HG02981 (cell line): ENCODE data around the gene PXDN.

Source experiments
- ATAC-seq: cut with Tn5 transposase; IDR thresholded peaks from one replicate; pipeline ENCODE4 v1.9.1; 2021; ENCODE audit warnings: mild to moderate bottlenecking, moderate library complexity; ENCODE audit not compliant: unreplicated experiment

The PXDN gene

DNA sequence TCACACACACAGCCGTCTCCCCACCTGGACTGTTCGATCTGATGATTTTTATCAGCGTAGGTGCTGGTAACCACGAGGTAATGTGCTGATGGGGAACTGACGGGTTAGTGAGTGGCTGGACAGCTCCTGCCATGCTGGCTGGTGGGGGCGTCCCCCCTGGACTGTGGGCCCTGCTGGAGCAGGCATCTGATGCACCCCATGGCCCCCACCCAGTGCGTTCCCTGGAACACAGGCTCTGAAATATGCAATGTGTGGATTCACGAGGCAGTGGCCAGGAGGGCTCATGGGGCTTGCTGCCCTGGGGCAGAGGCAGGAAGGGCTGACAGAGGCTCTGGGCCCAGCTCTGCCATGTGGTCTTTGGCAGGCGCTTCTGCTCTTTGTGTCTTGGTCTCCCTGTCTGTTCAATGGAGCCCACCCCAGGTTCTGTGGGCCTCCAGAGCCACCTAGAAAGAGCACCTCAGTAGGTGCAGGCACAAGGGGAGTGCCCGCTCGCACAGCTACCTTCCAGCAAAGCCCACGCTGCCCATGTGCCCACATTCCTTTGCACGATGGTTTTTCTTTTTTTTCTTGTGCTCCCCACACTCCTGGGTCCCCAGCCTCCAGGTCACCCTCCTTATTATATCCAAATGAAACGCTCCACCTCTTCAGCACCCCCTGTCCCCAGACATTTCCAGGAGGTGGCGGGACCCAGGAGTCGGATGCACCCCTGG is 10.3 kb upstream of the PXDN start:
- no peak for ATAC-seq

DNA sequence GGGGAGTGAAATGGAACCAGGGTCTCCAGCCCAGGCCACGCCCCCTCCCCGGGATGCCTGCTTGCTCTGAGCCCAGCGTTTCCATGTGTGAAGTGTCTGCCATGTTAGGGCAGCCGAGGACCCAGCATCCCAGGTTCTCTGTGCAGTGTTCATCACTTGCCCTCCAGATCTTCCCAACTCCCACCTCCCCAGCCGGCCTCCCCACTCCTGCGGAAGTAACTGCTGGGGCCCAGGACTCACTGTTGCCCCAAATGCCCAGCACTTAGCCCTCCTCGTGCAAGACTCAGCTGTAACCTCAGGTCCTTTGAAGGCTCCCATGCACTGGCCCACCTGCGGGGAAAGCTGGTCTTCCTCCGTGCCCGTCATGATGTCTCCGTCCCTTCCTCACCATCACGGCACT is 9.7 kb upstream of the PXDN start:
- no peak for ATAC-seq

DNA sequence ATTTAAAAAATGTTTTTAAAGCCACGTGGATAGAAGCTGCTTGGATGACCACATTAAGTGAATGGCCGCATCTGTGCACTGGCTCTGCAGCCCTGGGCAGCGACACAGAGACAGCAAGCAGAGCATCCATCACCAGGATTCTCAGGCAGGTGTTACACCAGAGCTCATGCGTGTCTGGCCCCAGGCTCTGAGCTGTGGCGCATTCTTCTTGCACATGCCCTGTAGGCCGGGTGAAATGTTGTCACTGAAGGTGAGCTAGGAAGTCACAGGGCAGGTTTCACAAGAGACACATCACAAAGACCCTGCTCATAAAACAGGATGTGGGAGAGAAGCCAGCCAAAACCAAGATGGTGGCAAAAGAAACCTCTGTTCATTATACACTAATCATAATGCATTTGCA is 8.4 kb upstream of the PXDN start:
- no peak for ATAC-seq

DNA sequence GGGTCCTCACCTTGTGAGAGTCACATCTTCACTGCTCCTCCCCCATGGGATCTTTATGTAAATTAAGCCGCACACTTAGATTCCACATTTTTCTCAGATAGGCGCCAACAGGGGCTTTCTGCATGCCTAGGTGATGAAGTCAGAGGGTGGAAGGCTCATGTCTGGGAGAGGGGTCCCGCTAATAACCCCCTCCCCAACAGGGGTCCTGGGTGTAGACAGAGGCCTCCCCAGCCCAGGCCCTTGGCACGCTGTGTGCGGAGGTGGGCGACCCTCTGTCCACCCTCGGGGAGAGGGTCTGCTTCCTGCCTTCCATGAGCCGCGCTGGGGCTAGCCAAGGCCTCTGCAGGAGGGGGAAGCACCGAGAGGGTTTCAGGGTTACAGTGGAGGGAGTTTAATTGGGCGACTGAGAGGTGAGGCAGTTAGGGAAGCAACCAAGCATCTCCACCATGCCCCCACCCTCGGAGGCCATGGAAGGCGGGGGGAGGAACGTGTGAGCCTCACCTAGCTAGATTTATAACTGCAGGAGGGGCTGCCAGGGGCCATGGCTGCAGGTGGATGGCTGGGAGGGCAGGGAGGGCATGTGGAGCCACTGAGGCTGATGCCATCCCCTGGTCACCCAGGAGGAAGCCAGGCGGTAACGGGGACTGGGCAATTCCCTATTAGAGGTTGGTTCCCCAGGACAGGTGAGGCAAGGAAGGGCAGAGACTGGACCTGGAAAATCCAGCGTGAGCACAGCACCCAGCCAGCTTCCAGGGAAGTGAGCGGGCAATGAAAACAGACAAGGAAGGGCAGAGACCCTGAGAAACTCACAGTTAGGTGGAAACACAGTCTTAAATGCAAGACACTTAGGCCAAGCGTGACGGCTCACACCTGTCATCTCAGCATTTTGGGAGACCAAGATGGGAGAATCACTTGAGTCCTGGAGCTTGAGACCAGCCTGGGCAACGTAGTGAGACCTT is 7.7 kb upstream of the PXDN start:
- ATAC-seq, result no peak

DNA sequence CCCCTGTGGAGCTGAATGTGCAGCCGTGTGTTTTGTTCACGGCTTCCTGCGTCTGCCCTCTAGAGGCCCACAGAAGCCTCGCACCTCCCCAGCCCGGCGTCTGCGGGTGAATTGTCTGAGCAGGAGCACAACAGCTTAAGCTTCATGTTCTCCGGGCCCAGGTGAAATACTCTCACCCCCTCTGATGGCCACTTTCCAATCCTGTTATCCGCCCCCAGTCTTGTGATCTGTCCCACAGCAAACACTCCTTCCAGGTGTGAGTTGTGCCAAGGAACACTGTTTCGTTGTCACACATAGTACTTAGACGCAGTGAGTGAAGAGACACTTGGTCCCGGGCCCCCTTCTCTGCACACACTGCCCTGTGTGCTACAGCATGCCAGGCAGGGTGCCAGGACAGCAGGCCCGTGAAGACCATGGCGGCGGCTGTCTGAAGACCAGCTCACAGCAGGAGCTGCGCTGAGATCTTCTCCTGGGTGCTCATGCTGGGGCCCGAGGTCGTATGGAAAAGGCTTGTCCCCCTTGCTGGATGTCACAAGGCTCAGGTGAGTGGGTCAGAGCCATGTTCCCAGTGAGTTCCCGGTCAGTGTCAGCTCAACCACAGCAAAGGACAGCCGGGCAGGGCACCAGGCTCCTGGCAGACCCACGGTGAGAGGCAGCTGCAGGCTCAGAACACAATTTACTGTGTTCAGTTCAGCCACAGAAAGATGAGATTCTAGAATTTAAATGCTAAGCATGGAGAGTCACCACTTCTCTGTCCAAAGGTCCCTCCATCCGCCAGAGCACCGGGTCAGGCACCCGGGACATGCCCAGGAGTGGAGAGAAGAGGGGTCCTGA is 6.8 kb upstream of the PXDN start:
- ATAC-seq, result no peak

DNA sequence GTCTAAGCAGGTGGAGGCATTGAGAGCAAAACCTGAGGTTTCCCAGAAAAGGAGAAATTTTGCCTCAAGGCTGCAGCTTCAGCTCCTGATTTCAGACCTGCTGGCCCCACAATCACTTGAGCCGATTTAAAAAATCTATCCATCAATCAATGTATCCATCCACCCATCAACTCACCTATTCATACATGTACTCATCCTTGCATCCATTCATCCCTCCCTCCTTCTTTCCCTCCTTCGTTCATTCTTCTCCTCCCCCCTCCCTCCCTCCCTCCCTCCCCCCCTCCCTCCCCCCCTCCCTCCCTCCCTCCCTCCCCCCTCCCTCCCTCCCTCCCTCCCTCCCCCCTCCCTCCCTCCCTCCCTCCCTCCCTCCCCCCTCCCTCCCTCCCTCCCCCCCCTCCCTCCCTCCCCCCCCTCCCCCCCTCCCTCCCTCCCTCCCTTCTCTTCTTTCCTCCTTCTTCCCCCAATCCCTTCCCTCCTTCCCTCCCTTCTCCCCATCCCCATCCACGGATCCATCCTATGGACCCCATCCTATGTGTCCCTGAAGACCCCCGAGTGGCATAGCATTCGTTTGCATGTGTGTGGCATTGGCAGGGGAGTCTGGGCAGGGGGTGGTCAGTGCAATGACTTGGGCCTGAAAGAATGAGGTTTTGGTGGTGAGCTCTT is 6.1 kb upstream of the PXDN start:
- no peak for ATAC-seq

DNA sequence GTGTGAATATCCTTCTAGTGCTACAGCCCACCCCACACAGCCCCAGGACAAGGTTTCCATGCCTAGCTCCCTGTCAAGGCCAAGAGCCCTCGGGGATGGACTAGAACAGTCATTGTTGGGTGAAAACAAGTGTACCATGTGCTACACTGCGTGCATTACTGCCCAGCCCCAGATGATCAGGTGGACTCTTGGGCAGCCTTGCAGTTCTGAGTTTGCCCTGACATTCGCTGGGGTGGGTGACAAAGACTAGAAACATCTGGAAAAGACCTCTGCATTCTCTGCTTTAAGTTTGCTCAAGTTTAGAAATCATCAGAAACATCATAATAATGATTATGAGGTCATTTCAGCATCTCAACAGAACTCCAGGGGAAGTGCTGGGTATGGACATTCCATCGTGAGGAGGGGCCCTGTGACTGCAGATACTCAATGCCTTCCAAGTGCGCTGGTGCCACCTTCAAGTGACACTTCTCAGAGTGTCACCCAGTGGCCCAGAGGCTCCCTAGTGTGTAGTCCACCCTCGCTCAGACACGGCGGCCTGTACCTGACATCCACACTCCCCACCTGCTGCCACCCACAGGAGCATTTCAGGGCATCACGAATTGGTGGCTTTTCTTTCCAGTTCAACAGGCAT is 5.3 kb upstream of the PXDN start:
- ATAC-seq, result no peak

DNA sequence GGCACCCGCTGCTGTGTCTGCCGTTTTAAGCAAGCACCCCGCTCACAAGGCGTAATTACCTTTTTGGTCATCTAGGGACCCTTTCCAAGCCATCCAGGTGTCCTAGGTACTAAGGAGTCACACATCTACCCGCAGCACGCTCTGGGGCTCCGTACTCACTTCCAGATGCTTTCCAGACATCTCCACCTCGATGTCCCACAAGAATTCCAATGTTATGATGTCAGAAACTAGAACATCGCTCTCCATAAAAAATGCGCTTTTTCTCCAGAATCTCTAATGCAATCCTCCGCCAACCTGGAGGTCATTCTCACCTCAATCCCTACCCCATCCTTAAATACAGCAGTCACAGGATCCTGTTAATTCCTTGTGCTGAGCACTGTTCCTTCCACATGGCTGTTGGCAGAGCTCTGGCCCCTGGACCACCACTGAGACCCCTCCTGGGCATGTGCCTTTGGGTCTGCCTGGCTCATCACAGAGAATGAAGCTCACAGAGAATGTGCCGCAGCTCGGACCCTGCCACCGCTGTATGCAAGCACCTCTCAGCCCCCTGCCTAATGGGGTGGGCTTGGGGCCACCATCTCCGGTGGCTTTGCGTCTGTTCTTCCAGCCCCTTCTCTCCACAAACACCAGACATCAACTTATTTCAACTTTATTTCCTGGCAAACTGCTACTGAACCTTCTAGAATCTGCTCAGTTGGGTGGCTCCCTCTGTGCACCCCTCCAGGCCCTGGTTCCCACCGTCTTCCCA is 4.6 kb upstream of the PXDN start:
- ATAC-seq, result no peak

DNA sequence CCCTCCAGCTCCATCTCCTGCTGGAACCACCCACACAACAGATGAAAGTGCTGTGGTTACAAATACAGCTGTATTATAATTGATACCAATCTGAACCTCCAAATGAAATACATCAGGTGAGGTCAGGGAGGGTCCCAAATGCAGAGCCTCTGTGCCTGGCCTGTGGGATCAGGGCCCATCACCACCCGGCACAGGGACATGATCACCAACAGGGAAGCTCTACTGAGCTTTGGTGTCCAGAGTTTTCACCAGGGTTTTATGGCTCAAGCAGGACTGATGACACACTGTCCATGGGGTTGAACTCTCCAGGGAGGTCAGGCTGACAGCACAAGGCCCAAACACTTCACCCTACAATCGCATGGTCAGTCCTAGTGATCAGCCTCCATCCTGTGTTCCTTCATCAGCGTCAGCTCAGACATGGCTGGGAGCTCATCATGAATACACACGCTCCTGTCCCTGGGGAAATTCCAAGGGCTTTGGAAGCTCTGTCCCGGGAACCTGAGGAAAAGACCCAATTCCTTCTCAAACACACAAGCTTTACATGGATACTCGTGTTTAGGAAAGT is 3.9 kb upstream of the PXDN start:
- no peak for ATAC-seq

DNA sequence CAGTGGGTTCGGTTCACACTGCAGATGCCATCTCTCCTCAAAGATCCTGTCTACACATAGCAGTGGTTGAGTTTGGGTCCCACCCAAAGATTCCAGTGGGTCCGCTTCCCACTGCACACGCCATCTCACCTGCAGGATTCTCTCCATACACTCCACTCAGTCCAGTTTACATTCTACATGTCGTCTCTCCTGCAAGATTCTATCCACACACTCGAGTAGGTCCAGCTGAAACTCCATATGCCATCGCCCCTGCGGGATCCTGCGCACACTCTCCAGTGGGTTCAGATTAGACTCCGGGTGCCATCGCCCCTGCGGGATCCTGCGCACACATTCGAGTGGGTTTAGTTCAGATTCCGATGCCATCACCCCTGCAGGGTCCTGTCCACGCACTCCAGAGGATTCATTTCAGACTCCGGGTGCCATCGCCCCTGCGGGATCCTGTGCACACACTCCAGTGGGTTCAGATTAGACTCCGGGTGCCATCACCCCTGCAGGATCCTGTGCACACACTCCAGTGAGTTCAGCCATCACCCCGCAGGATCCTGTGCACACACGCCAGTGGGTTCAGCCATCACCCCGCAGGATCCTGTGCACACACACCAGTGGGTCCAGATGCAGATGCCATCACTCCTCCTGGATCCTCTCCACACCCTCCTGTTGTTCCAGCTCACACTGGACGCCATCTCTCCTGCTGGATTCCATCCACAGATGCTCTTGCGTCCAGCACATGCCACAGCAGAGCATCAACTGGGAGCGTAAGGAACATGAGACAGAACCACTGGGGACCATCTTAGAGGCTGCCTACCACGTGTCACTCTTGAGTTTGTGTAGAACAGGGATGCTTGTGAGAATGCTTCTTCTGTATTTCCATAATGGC is 3.0 kb upstream of the PXDN start:
- ATAC-seq, result no peak

DNA sequence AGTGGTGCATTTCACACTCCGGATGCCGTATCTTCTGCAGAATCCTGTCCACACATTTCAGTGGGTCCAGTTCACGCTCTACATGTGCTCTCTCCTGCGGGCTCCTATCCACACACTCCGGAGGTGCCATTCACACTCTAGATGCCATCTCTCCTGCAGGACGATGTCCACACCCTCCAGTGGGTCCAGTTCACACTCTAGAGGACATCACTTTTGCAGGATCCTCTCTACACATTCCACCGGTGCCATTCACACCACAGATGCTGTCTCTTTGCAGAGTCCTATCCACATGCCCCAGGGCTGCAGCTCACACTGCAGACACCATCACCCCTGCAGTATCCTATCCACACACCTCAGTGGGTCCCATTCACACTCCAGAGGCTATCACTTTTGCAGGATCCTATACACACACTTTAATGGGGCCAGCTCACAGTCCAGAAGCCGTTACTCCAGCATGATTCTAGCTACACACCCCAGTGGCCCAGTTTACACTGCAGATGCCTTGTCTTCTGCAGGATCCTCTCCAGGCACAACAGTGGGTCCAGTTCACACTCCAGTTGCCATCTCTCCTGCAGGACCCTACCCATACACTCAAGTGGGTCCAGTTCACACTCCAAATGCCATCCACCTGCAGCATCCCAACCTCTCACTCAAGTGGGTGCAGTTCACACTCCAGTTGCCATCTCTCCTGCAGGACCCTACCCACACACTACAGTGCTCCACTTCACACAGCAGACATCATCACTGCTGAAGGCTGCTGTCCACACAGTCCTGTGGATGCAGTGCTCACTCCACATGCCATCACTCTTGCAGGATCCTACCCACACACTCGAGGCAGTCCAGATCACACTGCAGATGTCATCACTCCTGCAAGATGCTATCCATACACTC is 2.1 kb upstream of the PXDN start:
- no peak for ATAC-seq

DNA sequence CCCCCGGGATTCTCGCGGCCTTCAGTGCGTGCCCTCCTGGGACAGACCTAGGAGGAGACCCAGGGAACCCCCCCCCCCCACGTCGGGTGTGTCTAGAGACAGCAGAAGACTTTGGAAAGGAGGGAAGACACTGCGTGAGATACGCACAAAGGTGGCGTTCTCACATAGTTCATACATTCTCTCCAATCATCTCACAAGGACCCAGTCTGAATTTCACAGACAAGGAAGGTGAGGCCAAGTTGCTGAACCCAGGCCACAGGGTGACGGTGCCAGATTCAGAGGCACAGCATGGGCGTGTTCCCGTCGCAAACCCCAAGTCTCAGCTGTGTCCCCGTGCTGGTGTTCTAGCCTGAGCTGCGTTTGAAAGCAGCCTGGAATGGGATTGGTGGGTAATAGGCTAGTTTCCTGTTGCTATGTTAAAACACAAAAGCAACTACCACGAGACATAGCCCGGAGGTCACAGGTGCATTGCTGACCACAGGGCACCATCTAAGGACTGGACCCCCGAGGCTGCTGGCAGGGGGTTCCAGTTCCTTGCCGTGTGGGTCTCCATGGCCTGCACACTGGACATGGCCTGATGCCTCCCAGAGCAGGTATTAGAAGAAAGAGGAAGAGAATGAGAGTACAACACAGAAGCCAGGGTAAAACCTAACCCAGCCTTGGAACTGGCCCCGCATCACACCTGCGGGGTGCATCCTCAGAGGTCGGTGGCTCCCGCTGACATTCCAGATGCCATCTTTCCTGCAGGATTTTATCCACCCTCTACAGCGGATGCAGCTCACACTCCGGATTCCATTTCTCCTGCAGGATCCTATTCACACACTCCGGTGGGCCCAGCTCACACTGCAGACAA is 1.1 kb upstream of the PXDN start:
- ATAC-seq, result no peak

DNA sequence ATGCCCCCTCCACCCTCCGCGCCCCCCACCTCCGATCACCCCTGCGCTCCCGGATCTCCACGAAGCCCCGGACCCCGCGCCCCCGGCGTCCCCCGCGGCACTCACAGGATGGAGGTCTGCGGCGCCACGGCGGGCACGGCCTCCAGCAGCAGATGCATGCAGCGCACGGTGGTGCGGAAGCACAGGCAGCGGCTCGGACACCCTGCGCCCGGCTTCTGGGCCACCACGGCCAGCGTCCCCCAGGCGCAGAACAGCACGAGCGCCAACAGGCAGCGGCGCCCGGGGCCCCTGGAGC is 217 bp downstream of the PXDN start:
- no peak for ATAC-seq

DNA sequence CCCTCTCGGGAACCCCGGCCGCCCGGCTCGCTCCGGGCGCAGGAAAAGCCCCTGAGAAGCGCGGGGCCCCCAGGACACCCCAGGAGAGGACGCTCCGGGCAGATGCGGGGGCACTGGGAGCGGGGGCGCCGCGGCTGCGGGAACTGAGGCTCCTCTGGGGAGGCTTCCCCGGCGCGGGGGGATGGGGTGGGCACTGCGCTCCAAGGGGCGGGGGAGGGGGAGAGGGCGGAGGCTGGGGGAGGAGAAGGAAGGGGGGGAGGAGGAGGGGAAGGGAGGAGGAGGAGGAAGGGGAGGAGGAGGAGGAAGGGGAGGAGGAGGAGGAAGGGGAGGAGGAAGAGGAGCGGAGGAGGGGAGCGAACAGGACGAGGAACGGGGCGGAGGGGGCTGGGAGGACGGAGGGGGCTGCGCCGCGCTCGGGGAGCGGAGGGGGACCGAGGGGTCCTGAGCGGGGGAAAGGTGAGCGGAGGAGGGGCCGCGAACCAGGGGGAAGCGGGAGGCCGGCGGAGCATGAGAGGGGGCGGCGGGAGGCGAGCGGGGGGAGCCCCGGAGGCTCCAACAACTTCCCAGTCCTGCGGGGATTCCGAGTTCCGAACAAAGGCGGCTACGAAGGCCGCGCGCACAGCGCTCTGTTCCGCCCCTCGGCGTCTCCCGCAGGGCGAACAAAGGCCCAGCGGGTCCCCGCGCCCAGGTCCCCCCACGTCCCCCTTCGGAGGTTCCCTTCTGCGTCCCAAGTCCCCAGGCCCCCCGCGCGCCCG is 742 bp downstream of the PXDN start:
- no peak for ATAC-seq

DNA sequence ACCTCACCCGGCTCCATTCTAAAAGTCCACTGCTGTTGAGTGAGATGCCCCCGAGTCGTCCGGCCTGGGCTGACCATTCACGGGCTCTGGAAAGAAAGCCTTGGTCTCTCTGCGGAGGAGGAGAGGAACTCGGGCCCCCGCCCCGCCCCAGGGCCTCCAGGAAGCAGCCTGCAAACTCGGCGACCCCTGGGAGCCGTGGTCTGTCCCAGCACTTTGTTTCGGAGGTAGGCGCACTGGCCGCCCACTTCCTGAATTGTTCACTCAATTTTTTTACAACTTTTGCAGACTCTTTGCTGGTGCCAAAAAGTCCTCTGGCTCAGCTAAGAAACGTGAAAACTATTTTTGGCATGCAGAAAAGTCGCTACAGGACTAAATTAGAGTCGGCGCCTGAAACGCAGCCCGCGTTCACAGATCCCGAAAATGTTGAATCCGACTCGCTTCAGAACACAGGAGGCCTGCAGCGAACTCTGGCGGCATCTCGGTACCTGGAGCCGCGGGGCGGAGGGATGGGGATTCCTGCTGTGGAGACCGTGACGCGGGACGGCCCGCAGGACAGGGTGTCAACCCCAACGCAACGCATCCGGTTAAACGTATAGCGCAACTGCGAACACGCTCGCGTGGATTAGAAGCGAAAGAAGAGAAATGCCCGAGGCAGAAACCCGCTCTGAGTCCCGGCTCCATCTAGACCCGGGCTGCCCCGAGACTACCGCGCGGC is 1.5 kb downstream of the PXDN start:
- no peak for ATAC-seq
